Measurements from ENCODE around the gene ZG16.
"Not testable (repeated sequence)": the region's sequence is repeated elsewhere in the genome, so short reads cannot be mapped to it uniquely, and the experiment has no call there.

ZG16 gene, protein sequence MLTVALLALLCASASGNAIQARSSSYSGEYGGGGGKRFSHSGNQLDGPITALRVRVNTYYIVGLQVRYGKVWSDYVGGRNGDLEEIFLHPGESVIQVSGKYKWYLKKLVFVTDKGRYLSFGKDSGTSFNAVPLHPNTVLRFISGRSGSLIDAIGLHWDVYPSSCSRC

DNA sequence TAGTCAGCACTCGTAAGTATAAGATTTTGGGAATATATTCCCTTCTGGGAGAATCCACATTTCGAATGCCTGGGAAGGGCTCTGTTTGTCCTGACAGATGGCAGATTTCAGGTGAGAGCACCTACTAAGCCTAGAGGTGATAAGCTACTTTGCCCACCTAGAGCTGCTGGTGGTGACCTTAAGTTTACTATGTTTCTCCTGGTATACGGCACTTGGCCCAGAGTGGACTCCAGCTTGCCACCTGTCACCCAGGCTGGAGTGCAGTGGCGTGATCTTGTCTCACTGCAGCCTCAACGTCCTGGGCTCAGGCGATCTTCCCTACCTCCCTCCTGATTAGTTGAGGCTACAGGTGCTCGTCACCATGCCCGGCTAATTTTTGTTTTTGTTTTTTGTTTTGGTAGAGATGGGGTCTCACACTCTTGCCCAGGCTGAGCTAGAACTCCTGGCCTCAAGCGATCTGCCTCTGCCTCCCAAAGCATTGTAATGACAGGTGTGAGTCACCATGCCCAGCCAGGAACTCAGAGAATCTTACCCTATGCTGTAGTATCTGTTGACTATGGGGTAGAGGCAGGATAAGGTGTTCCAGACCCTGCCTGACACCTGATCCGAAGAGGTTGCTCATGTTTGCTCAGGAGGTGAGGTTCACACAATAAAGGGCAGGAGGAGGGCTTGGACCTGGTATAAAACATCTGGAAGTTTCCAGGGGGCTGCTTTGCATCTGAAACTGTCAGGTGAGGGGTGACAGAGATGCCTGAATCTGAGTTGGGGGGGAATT is at the start of gene ZG16:
Gene ZG16 (plus strand): TSS at position 681 of the 775 bp plus-strand sequence. CDS start 1,011 bp downstream, outside the sequence.
- no peak for DNase-seq (ENCODE audit: low spot score)

DNA sequence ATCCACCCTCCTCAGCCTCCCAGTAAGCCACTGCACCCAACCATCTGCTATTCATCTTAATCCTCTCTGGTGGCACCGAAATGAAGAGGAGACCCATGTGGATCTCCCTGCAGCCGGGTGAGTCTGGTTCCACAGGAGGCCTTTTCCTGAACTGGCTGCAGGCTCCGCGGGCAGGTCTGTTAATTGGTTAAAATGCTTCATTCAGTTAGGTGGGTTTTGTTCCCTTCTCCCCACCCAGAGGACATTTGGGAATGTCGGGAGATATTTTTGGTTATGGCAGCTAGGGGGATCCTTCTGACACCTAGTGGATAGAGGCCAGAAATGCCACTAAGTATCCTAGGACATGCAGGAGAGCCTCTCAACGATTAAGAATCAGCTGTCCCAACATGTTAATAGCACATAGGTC is 48.9 kb upstream of the ZG16 start:
- DNase-seq (ENCODE audit: low spot score) = peak; percentile 70

DNA sequence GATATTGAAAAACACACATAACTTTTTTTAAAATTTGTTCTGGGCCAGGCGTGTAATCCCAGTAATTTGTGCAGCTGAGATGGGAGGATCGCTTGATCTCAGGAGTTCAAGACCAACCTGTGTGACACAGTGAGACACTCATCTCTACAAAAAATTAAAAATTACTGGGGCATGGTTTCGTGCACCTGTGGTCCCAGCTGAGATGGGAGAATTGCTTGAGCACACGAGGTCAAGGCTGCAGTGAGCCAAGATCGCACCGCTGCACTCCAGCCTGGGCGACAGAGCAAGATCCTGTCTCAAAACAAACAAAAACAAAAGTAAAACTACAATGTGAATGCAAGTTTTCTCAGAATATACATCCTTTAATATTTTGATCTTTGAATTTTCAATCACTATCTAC is 47.4 kb upstream of the ZG16 start:
- DNase-seq (ENCODE audit: low spot score) = no peak

DNA sequence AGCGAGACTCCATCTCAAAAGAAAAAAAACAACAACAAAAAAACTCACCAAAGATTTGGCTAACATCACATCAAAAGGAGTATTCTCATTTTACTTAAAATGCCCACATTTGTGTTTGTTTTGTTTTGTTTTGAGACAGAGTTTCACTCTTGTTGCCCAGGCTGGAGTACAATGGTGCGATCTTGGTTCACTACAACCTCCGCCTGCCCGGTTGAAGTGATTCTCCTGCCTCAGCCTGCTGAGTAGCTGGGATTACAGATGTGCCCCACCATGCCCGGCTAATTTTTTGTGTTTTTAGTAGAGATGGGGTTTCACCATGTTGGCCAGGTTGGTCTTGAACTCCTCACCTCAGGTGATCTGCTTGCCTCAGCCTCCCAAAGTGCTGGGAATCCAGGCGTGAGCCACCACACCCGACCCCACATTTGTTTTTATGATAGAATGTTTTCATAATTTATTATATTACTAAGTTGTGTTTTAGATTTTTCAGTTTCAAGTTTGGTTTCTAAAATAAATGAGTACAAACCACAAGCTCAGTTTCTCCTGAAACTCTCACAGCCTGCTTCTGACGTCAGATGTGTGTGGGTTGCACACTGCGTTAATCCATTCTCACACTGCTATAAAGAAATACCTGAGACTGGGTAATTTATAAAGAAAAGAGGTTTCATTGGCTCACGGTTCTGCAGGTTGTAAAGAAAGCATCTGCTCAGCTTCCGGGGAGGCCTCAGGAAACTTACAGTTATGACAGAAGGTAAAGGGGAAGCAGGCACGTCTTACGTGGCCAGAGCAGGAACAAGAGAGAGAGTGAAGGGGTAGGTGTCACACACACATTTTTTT is 46.1 kb upstream of the ZG16 start:
- DNase-seq (ENCODE audit: low spot score) = not testable (repeated sequence)

DNA sequence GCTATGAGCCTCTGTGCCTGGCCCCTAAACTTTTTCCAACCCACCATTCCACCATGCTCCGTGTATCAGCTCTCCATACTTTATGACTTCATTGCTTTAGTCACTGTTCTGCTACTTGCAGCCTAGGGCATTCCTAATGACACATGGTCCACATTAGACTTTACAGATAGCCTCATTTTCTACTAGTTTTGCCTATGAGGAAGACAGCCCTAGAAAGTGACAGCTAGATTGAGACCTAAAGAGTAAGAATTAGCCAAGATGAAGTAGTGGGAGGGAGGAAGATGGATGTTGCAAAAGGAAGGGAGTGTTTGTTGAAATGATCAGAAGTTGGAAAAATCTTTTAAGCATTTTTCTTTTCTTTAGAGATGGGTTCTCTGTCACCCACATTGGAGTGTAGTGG is 43.3 kb upstream of the ZG16 start:
- DNase-seq (ENCODE audit: low spot score) = no peak

DNA sequence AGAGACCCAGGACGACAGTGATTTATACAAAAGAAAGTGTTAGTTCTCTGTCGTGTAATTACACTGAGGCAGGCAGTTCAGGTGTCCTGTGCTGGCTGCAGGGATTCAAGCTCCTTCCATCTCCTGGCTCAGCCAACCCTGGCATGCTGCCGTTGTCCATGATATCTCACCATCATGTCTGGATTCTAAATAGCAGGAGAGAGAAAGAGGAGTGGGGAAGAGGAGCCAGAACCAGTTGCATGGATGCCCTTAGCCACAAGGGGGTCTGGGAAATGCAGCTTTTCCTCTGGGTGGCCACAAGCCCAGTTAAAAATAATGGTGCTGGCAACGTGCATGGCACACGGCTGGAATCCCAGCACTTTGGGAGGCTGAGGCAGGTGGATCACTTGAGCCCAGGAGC is 41.9 kb upstream of the ZG16 start:
- no peak for DNase-seq (ENCODE audit: low spot score)

DNA sequence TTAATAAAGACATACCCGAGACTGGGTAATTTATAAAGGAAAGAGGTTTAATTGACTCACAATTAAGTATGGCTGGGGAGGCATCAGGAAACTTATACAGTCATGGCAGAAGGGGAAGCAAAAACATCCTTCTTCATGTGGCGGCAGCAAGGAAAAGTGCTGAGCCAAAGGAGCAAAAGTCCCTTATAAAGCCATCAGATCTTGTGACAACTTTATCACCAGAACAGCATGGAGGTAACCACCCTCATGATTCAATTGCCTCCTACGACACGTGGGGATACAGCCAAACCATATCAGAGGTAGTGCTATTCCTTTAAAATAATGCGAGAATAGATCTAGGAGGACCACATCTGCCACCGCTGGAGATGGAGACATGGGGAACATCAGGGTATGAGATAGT is 41.3 kb upstream of the ZG16 start:
- DNase-seq (ENCODE audit: low spot score) = no peak

DNA sequence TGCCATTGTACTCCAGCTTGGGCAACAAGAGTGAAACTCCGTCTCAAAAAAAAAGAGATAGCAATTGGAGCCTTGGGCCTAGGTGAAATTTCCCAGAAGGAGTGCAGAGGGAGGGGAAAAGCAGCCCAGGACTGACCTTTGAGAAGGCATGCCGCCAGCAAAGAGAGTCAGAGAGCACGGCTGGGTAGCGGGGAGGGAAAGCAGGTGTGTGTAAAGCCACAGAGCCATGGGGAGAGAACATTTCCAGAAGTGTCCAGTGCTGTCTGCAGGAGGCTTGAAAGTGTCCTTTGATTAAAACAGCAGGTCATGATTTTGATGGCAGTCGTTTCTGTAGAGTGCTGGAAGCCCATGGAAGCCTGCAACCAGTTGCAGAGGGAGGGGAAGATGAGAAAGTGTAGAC is 40.3 kb upstream of the ZG16 start:
- no peak for DNase-seq (ENCODE audit: low spot score)

DNA sequence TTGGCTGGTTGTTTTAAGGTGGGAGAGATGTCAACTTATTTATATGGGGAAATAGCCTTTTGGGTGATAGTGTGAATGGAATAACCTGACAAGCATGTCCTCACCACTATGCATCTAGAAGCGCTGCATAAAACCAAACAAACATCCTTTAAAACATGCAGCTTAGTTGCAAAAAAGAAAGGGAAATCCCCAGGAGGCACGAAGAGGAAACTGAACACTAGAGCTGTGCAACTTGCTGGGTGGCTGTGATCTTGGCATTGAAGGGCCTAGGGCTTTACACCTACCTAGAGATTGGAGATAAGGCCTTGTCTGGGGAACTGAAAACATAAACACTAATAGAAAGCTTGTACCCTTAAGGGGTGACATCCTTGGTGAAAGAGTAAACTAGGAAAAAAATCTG is 39.5 kb upstream of the ZG16 start:
- DNase-seq (ENCODE audit: low spot score) = no peak

DNA sequence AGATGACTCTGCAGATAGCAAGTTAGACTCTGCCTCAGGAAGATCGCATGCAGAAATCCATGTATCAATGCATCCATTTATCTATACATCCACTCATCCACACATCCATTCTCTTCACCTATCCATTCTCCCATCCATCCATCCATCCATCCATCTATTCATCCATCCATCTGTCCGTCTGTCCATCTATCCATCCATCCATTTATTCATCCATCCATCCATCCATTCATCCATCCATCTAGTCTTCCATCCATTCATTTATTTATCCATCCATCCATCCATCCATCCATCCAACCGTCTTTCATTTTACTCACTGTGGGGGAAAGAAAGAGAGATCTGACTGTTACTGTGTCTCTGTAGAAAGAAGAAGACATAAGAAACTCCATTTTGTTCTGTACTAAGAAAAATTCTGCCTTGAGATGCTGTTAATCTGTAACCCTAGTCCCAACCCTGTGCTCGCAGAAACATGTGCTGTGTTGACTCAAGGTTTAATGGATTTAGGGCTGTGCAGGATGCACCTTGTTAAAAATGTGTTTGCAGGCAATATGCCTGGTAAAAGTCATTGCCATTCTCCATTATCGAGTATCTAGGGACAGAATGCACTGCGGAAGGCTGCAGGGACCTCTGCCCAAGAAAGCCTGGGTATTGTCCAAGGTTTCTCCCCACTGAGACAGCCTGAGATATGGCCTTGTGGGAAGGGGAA is 38.0 kb upstream of the ZG16 start:
- not testable (repeated sequence) for DNase-seq (ENCODE audit: low spot score)

DNA sequence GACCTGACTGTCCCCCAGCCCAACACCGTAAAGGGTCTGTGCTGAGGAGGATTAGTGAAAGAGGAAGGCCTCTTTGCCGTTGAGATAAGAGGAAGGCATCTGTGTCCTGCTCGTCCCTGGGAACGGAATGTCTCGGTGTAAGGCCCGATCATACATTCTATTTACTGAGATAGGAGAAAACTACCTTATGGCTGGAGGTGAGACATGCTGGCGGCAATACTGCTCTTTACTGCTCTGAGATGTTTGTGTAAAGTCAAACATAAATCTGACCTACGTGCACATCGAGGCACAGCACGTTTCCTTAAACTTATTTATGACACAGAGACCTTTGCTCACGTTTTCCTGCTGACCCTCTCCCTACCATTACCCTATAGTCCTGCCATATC is 37.4 kb upstream of the ZG16 start:
- DNase-seq (ENCODE audit: low spot score) = not testable (repeated sequence)

DNA sequence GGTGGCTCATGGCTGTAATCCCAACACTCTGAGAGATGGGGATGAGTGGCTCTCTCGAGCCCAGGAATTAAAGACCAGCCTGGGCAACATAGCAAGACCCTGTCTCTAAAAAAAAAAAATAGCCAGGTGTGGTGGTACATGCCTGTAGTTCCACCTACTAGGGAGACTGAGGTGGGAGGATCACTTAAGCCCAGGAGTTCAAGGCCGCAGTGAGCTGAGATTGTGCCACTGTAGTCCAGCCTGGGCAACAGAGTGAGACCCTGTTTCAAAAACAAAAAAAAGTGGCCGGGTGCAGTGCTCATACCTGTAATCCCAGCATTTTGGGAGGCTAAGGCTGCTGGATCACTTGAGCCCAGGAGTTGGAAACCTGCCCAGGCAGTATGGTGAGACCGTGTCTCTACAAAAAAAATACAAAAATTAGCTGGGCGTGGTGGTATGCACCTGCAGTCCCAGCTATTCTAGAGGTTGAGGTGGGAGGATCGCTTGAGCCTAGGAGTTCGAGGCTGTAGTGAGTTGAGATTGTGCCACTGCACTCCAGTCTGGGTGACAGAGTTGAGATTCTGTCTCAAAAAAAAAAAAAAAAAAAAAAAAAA is 35.3 kb upstream of the ZG16 start:
- DNase-seq (ENCODE audit: low spot score) = no peak

DNA sequence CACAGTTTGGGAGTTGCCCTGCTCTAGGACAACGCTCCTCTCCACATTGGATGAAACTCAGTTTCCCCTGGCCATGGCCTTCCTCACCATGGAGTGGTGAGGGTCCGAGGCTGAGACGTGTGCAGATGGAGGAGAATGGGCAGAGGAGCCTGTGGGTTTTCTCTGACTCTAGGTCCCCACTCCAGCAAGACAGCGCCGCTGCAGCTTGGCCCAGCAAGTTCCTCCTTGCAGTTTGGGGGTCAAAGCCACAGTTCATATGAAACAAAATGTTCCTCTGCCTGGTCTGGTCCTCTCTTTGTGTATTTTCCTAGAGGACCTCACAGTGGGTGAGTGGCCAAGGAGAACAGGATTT is 34.6 kb upstream of the ZG16 start:
- no peak for DNase-seq (ENCODE audit: low spot score)

DNA sequence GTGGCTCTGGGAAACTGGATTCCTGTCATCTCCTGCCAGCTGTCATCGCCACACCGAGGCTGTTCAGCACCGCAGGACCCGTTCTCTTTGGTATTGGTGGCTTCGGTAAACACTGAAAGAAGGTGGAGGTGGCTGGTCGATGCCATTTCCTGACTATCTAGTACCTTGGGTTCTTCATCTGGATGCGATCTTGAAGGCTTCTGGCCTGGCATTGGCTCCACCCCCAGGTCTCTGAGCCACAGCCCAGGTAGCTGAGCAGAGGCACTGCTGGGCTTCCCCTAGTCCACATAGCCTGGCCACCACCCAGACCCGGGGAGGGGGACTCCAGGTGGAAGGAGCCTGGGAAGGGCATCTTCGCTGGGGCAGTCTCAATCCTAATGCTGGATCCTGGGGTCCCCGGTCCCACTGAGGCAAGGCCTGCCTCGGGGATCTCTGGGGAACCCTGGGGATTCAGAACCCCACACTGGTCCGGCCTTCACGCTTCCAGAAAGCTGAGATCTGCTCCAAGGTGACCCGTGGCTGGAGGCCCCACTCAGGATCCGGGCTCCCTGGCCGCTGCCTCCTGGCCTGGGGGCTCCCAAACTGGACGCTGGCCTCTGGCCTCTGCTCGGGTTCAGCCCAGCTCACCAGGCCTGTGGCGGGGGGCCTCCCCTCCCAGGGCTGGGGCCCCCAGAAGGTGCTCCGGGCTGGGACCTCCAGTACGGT is 34.1 kb upstream of the ZG16 start:
- no peak for DNase-seq (ENCODE audit: low spot score)

DNA sequence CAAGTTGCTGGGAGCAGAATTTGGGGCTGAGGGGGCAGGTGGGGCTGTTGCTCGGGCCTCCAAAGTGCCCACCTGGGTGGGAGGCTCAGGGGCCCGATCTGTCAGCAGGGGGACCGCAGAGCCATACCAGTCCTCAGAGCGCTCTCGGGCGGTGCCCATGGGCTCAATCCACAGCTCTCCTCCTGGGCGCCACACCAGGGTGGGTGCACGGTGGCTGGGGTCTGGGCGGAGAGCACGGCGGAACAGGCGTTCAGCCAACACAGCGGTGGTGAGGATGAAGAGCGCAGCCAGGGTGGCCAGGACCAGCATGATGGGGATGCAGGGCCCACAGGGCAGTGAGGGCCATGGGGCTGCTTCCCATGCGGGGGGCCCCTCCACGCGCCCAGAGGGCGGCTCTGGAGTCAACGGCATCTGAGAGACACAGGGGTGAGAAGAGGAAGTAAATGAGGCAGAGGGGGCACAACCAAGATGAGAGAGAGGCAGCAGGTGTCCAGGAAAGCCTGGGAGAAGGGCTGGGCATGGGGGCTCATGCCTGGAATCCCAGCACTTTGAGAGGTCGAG is 33.4 kb upstream of the ZG16 start:
- DNase-seq (ENCODE audit: low spot score) = no peak

DNA sequence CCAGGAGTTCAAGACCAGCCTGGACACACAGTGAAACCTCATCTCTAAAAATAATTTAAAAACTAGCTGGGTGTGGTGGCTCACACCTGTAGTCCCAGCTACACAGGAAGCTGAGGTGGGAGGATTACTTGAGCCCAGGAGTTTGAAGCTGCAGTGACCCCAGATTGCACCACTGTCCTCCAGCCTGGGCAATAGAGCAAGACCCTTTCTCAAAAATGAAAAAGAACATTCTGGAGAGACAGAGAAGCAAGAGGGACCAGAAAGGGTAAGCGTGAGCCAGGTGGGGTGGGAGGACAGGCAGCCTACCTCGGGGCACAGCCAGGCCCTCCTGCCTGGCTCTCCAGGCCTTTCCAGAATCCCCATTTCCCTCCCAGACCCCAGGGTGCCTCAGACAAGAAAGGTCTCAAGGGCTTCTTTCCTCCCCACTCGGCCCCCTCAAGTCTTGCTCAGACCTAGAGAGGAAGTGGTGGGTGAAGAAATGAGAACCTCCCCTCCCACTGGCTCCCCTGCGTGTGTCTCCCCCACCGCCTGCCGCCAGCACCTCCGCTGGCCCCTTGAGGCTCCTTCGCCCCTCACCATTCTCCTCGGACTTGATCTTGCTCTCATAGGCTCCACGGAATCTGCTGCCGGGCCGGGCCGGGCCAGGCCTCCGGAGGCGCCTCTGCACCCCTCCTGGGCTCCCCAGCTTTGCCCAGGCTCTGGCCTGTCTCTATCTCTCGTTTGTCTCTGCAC is 32.8 kb upstream of the ZG16 start:
- no peak for DNase-seq (ENCODE audit: low spot score)

DNA sequence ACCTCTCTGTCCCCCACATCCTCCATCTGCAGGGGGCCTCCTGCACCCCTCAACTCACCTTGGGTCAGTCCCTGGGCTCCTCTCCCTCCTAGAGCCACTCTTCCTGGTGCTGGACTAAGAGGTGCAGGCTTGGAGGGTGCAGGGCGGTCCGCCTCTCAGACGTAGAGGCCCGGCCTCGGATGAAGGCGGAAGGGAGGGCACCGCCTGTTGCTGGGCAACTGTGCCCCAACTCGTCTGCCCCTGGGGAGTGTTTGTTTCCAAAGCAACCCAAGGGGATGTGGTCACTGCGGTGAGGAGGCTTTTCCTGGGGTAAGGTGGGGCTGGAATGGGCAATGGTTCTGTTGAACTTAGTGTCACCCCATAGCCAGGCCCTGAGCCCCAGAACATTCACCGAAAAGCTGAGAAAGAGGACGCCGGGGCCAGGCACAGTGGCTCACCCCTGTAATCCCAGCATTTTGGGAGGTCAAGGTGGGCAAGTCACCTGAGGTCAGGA is 32.2 kb upstream of the ZG16 start, which contains the start of gene C16orf54:
Gene C16orf54 (minus strand): TSS at position 138 of the 493 bp plus-strand sequence. CDS start 1,039 bp downstream, outside the sequence.
- no peak for DNase-seq (ENCODE audit: low spot score)

DNA sequence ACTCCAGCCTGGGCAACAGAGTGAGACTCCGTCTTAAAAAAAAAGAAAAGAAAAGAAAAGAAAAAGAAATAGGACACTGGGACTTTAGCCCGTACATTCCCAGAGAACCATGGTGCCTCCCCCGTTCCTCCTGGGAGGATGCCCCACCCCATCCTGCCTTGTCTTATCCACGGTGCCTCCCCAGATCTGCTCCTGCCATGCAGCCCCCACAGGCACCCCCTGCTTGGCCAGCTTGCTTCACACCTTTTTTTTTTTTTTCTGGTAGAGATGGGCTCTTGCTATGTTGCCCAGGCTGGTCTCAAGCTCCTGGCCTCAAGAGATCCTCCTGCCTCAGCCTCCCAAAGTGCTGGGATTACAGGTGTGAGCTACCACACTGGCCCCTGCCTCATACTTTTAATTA is 31.5 kb upstream of the ZG16 start:
- not testable (repeated sequence) for DNase-seq (ENCODE audit: low spot score)

DNA sequence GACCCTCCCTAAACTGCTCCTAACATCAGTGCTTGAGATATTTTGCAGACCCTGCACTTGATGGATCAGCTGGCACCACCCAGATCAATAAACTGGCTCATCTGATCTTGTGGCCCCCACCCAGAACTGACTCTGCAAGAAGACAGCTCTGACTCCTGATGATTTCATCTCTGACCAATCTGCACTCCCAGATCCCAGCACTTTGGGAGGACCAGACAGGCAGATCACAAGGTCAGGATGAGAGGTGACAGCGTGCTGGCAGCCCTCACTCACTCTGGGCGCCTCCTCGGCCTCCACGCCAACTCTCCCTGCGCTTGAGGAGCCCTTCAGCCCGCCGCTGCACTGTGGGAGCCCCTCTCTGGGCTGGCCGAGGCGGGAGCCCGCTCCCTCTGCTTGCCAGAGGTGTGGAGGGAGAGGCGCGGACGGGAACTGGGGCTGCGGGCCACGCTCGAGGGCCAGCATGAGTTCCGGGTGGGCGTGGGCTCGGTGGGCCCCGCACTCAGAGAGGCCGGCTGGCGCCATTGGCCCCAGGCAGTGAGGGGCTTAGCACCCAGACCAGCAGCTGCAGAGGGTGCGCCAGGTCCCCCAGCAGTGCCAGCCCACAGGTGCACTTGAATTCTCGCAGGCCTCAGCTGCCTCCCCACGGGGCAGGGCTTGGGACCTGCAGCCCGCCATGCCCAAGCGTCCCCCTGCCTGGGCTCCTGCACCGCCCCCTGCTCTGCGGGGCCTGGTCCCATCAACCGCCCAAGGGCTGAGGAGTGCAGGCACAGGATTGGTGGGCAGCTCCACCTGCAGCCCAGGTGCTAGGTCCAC is 29.9 kb upstream of the ZG16 start:
- no peak for DNase-seq (ENCODE audit: low spot score)
